ENCODE measurements around the gene DLGAP1.

DNA sequence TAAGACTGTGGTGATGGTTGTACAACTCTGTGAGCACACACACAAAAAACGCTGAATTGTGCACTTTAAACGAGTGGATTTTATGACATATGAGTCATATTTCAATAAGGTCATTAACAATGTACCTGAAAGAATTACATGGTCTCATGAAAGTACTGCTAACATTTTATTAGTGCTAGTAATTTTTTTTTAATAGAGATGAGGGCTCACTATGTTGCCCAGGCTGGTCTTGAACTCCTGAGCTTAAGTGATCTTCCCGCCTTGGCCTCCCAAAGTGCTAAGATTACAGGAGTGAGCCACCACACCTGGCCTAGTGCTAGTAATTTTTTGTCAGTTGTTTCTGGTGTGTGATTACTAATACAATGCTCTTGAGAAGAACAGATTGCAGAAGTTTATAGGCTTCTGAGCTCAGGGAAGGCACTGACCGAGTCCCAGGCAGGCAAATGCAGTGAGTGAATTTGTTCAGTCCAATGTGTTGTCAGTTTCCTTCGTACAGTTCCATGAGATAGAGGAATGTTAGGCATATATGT lies 828.1 kb downstream of the DLGAP1 start:
- no peak for TF ChIP-seq MEIS2 (CRISPR knock-in tag; IDR thresholded peaks at IDR 0.05)
- no peak for TF ChIP-seq SNAI1 (CRISPR knock-in tag; IDR thresholded peaks at IDR 0.05; ENCODE audit: borderline replicate concordance)
- TF ChIP-seq, protein P1, sequence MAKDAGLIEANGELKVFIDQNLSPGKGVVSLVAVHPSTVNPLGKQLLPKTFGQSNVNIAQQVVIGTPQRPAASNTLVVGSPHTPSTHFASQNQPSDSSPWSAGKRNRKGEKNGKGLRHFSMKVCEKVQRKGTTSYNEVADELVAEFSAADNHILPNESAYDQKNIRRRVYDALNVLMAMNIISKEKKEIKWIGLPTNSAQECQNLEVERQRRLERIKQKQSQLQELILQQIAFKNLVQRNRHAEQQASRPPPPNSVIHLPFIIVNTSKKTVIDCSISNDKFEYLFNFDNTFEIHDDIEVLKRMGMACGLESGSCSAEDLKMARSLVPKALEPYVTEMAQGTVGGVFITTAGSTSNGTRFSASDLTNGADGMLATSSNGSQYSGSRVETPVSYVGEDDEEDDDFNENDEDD (CRISPR knock-in tag; IDR thresholded peaks at IDR 0.05; ENCODE audit: borderline replicate concordance) = no peak
- no peak for TF ChIP-seq EZH2 (conservative IDR thresholded peaks at IDR 0.05; ENCODE audit: low read depth, low read length)
- TF ChIP-seq GABPA (IDR thresholded peaks at IDR 0.05; ENCODE audit: low read depth, low read length) = no peak
- no peak for TF ChIP-seq GABPA (CRISPR knock-in tag; IDR thresholded peaks at IDR 0.05; ENCODE audit: low read depth)
- no peak for TF ChIP-seq FOXM1 (CRISPR knock-in tag; IDR thresholded peaks at IDR 0.05)

All from HepG2 (cell line).